ENCODE results near the gene DLST. TPM values are rescaled to one million over a fixed set of nuclear protein-coding genes. Genes with fewer than 3 reads are reported as not detected.

Gene DLST
- total RNA-seq, 1 donor = 62.6 TPM

- TF ChIP-seq CTCF (IDR thresholded peaks at IDR 0.05; ENCODE audit: insufficient read depth, low read depth, low read length) = no peak
- no peak for DNase-seq (ENCODE audit: low read depth)
- H3K4me3 ChIP-seq (ENCODE audit: low read depth, low read length) = no peak overlapping the region
These were observed 31.7 kb downstream of the DLST start for GRCh38 chr14:74913393-74913910.

GRCh38 chr14:74913986-74914573 lies 32.4 kb downstream of the DLST start:
- peak; percentile 81 for DNase-seq (ENCODE audit: low read depth)

GRCh38 chr14:74915426-74915825 lies 33.7 kb downstream of the DLST start:
- TF ChIP-seq CTCF (IDR thresholded peaks at IDR 0.05; ENCODE audit: insufficient read depth, low read depth, low read length) = no peak
- DNase-seq (ENCODE audit: low read depth) = no peak
- H3K4me3 ChIP-seq (ENCODE audit: low read depth, low read length) = no peak overlapping the region

More at GRCh38 chr14:74913986-74914573, 32.4 kb downstream of the DLST start:
- H3K4me3 ChIP-seq (ENCODE audit: low read depth, low read length) = no peak overlapping the region
- TF ChIP-seq CTCF (IDR thresholded peaks at IDR 0.05; ENCODE audit: insufficient read depth, low read depth, low read length) = peak; percentile 93

- DNase-seq (ENCODE audit: low read depth) = no peak
- H3K4me3 ChIP-seq (ENCODE audit: low read depth, low read length) = no peak overlapping the region
- TF ChIP-seq CTCF (IDR thresholded peaks at IDR 0.05; ENCODE audit: insufficient read depth, low read depth, low read length) = no peak
These were observed 34.1 kb downstream of the DLST start for GRCh38 chr14:74915826-74916225.

GRCh38 chr14:74917178-74917543 lies 35.4 kb downstream of the DLST start:
- H3K4me3 ChIP-seq (ENCODE audit: low read depth, low read length) = no peak overlapping the region
- DNase-seq (ENCODE audit: low read depth) = no peak
- no peak for TF ChIP-seq CTCF (IDR thresholded peaks at IDR 0.05; ENCODE audit: insufficient read depth, low read depth, low read length)

GRCh38 chr14:74917646-74918081 lies 35.9 kb downstream of the DLST start:
- no peak overlapping the region for H3K4me3 ChIP-seq (ENCODE audit: low read depth, low read length)
- TF ChIP-seq CTCF (IDR thresholded peaks at IDR 0.05; ENCODE audit: insufficient read depth, low read depth, low read length) = no peak
- no peak for DNase-seq (ENCODE audit: low read depth)

- no peak for DNase-seq (ENCODE audit: low read depth)
- no peak for TF ChIP-seq CTCF (IDR thresholded peaks at IDR 0.05; ENCODE audit: insufficient read depth, low read depth, low read length)
- H3K4me3 ChIP-seq (ENCODE audit: low read depth, low read length) = no peak overlapping the region
These were observed 36.7 kb downstream of the DLST start for GRCh38 chr14:74918380-74918779.
